HG03460 (cell line): Measurements from ENCODE around the gene GAL3ST1.
"Not testable (repeated sequence)": the region's sequence is repeated elsewhere in the genome, so short reads cannot be mapped to it uniquely, and the experiment has no call there.

Experiments
- ATAC-seq: cut with Tn5 transposase; IDR thresholded peaks from one replicate; pipeline ENCODE4 v1.9.1; 2021; ENCODE audit not compliant: unreplicated experiment

GAL3ST1 gene

DNA sequence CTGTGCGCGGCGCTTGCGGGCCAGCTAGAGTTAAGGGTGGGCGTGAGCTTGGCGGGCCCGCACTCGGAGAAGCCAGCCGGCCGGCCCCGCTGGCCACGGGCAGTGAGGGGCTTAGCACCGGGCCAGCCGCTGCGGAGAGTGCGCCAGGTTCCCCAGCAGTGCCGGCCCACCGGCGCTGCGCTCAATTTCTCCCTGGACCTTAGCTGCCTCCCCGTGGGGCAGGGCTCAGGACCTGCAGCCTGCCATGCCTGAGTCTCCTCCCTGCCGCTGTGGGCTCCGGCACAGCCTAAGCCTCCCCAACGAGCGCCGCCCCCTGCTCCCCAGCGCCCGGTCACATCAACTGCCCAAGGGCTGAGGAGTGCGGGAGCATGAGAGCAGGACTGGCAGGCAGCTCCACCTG is 22.4 kb upstream of the GAL3ST1 start:
- no peak for ATAC-seq

- no peak for ATAC-seq
These were observed 21.7 kb upstream of the GAL3ST1 start for GRCh38 chr22:30596199-30596598.

- not testable (repeated sequence) for ATAC-seq
These were observed 17.9 kb upstream of the GAL3ST1 start for GRCh38 chr22:30592360-30592713.

GRCh38 chr22:30591588-30592359 is 17.3 kb upstream of the GAL3ST1 start, which contains the start of gene PES1:
TSS of gene PES1 (minus strand) at chr22:30591910. CDS start at chr22:30591833, 77 bp downstream.
- ATAC-seq = peak; percentile 93

DNA sequence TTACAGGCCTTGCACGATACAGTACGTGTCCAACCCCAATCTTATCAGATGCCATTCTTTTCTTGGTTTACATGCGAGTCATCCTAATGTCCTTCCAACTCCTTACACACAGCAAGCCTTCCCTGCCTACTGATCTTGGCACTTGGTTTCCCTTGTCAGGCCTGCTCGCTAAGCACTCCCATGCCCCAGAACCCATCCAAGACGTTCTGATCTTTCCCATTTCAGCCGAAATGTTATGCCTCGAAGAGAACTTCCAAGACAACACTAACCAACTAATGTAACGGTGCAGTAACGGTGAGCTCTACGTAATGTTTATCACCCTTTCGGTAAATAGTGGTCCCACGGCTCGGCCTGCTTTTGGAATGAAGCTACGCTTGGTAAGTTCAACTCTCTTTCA is 16.7 kb upstream of the GAL3ST1 start:
- ATAC-seq = no peak

GRCh38 chr22:30586414-30586813 is 11.9 kb upstream of the GAL3ST1 start:
- ATAC-seq = no peak

DNA sequence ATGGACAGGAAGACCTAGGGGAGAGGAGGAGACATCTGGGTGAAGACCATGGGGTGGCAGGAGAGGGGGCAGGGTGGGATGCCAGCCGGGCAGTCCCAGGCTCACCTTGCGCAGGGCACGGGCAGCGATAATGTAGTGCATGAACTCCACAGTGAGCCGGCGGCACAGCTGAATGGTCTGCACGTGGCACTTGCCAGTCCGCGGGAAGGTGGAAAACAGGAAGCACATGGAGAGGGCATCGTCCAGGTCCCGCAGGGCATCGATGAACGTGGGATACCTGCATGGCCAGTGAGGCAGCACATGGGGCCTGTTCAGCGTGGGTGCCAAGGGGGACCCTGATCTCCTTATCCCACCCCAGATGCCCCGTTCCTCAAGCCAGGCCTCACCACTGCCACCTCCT is 10.0 kb upstream of the GAL3ST1 start:
- no peak for ATAC-seq

- ATAC-seq = no peak
These were observed 8.5 kb upstream of the GAL3ST1 start for GRCh38 chr22:30582788-30583545.

GRCh38 chr22:30582051-30582450 is 7.6 kb upstream of the GAL3ST1 start:
- ATAC-seq = no peak

- no peak for ATAC-seq
These were observed 6.4 kb upstream of the GAL3ST1 start for GRCh38 chr22:30580896-30581295.

DNA sequence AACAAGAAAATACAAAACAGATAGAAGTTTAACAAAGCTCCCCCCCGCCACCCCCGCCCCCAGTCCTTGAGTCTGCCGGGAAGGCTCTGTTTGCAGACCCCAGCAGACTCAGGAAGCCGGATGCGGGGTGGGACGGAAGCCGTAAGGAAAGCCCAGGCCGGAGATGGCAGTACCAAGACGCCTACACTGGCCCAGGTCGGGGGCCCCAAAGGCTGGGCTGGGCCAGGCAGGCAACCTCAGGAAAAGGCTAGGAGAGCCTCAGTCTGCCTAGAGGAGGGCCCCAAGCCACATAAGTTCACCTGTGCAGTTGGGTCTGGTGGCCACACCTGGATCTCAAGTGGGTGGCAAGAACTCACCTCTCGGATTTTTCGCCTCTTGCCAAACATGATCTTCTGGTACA is 4.0 kb upstream of the GAL3ST1 start:
- no peak for ATAC-seq

GRCh38 chr22:30575859-30576258 is 1.4 kb upstream of the GAL3ST1 start:
- ATAC-seq = no peak

- no peak for ATAC-seq
These were observed 669 bp upstream of the GAL3ST1 start for GRCh38 chr22:30574997-30575671.

GRCh38 chr22:30573594-30574094 is 821 bp downstream of the GAL3ST1 start:
- no peak for ATAC-seq

GRCh38 chr22:30572840-30573593 is 1.4 kb downstream of the GAL3ST1 start:
- no peak for ATAC-seq

DNA sequence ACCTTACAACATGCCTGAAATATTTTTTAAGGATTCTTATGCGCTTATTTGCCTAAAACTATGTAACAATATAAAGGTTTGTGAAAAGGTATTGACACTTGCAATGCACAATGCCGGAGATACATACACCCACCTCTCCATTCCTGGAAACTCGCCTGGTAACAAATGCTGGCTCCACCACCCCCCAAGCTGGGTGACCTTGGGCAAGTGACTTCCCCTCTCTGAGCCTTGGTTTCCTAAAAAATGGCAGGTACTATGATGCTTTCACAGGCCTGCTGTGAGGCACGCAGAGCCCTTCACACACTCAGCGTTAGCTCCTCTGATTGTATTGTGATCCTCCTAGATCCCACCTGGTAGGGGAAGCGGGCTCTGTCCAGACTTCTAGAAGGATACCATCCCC is 2.3 kb downstream of the GAL3ST1 start:
- ATAC-seq = no peak

DNA sequence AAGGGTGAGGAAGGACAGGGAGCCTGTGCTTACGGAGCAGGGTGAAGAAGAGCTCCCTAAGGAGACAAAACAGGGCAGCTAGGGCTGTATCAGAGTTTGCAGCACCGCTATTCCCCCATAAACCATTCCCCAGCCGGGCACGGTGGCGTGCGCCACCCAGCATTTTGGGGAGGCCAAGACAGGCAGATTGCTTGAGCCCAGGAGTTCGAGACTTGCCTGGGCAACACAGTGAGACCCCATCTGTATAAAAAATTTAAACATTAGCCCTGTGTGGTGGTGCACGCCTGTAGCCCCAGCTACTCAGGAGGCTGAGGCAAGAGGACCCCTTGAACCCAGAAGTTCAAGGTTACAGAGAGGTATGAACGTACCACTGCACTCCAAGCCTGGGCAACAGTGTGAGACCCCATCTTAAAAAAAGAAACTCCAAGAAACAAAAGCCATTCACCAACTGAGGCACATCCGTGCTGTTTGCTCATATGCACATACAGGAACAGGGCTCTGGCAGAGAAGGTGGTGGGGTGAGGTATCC is 4.7 kb downstream of the GAL3ST1 start:
- ATAC-seq = no peak

DNA sequence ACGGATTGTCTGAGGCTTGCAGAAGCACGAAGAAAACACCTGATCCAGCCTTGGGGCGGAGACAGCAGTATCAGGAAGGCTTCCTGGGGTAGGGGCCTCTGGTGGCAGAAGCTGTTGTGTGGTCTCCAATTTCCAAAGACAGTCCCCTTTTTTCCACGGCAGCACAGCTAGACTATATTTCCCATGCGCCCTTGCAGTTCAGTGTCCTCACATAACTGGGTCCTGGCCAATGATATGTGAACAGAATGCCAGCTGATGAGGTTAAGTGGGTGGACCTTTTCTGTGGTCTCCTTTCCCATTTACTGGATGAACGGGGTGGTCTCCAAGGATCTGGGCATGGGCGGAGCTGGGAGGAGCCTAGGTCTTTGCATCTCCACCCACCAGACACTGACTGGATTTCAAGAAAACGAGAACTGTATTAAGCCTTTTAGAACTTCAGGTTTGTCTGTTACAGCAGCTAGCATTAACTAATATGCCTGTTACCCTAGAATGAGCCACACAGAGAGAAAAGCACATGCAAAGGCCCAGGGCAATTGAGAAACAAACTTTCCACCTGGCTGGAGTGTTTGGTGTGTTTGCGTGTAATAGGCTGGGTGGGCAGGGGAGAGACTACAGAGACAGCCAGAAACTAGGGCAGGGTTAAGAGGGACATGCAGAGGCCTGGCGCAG is 6.2 kb downstream of the GAL3ST1 start:
- ATAC-seq = no peak

DNA sequence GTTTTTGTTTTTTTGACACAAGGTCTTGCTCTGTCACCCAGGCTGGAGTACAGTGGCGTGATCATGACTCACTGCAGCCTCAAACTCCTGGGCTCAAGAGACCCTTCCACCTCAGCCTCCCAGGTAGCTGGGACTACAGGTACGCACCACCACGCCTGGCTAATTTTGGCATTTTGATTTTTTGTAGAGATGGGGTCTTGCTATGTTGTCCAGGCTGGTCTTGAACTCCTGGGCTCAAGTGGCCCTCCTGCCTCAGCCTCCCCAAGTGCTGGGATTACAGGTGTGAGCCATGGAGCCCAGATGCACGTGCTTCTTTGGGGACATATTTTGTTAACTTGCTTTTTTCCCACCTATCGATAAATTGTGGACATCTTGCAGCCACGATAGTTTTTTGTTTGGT is 7.2 kb downstream of the GAL3ST1 start:
- ATAC-seq = not testable (repeated sequence)

DNA sequence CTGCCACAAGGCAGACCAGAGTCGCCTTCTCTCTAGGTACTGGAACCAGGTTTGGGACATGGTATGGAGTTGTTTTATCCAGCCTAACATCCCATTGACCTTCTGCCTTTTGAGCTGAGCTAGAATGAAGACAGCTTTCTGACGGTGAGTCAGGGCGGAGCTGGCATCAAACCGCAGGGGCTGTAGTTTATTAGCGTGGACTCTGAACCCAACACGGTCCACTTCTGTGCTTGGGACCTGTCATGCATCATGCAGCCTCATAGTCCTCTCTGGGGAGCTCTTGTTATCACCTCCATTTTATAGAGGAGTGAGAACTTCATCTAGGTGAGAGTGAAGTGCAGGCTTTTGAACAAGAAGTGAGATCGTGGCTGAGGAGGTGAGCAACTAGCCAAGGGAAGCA is 8.3 kb downstream of the GAL3ST1 start:
- ATAC-seq = no peak
